Measurements from ENCODE around the gene ADGRD1.

Gene ADGRD1

DNA sequence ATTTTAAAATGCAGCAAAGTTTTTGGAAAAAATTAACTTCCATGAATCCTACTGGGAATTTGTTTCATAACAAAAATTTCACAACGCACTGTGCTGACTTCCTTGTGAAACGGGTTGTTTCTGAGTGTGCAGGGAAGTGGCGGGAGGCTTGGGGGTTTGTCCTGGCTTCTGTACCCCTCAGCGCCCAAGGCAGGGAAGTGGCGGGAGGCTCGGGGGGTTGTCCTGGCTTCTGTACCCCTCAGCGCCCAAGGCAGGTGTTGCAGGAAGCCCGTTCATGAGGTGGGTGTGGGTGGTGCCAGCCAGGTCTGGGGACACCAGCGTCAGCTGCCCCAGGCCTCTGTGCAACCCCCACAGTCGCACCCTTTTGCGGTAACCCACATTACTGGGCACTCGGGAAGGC, 25.1 kb downstream of the ADGRD1 start:
- in situ Hi-C loops (cut with MboI; ENCODE audit: low pct_unique_long_range_greater_than_20kb, low sequenced_read_pairs, unreplicated experiment): no loop called here
- DNase-seq (ENCODE audit: low spot score): no peak
- TF ChIP-seq, protein P1, sequence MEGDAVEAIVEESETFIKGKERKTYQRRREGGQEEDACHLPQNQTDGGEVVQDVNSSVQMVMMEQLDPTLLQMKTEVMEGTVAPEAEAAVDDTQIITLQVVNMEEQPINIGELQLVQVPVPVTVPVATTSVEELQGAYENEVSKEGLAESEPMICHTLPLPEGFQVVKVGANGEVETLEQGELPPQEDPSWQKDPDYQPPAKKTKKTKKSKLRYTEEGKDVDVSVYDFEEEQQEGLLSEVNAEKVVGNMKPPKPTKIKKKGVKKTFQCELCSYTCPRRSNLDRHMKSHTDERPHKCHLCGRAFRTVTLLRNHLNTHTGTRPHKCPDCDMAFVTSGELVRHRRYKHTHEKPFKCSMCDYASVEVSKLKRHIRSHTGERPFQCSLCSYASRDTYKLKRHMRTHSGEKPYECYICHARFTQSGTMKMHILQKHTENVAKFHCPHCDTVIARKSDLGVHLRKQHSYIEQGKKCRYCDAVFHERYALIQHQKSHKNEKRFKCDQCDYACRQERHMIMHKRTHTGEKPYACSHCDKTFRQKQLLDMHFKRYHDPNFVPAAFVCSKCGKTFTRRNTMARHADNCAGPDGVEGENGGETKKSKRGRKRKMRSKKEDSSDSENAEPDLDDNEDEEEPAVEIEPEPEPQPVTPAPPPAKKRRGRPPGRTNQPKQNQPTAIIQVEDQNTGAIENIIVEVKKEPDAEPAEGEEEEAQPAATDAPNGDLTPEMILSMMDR (IDR thresholded peaks at IDR 0.05; ENCODE audit: extremely low read depth, insufficient read depth, missing control alignments): no peak

DNA sequence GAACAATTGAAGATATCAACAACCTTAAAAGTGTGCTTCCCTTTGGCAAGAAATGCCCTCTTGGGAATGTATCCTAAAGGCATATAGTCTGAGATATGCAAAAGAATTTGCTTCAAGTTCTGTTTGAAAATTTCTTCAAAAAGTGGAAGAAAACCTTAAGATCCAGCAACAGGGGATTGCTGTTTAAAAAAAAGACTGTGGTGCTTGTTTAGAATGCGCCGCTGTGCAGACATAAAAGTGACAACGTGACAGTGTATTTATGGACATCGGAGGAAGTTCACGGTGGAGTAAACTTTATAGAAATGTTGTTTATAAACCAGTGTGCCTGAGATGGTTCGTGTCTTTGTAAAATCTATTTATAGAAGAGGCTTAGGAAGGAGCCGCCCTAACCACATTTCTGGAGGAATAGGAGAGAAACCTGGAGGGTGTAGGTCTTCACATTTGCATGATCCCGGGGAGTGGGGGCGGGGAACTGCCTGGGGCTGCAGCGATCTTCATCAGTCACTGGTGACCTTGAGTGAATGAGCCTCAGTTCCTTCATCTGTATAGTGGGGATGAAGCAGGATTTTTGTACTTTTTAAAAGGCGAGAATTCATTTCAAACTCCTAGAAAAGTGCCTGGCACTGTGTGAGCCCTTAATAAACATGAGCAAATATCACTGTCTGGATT, 27.5 kb downstream of the ADGRD1 start:
- TF ChIP-seq, protein P1 (IDR thresholded peaks at IDR 0.05; ENCODE audit: extremely low read depth, insufficient read depth, missing control alignments): no peak
- in situ Hi-C loops (cut with MboI; ENCODE audit: low pct_unique_long_range_greater_than_20kb, low sequenced_read_pairs, unreplicated experiment): no loop called here

DNA sequence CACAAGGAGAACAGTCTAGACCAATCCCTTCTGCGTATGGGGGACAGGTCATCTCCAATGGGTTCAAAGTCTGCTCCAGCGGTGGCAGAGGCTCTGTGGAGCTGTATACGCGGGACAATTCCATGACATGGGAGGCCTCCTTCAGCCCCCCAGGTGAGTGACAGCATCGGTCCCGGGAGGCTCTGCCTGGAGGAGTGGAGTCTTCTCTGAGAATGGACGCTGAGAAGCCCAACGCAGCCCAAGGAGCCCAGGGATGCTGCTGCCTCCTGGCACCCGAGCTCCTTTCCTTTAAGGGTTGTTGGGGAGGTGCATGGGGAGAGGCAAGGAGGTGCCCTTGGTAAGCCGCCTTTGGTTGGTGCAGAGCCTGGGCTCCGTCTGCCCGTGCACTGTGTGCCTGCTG, 28.2 kb downstream of the ADGRD1 start:
- no peak for DNase-seq (ENCODE audit: low spot score)
- TF ChIP-seq, protein P1 (IDR thresholded peaks at IDR 0.05; ENCODE audit: extremely low read depth, insufficient read depth, missing control alignments): no peak
- in situ Hi-C loops (cut with MboI; ENCODE audit: low pct_unique_long_range_greater_than_20kb, low sequenced_read_pairs, unreplicated experiment): no loop called here

More for the DNA sequence above, 27.5 kb downstream of the ADGRD1 start:
- no peak for DNase-seq (ENCODE audit: low spot score)

DNA sequence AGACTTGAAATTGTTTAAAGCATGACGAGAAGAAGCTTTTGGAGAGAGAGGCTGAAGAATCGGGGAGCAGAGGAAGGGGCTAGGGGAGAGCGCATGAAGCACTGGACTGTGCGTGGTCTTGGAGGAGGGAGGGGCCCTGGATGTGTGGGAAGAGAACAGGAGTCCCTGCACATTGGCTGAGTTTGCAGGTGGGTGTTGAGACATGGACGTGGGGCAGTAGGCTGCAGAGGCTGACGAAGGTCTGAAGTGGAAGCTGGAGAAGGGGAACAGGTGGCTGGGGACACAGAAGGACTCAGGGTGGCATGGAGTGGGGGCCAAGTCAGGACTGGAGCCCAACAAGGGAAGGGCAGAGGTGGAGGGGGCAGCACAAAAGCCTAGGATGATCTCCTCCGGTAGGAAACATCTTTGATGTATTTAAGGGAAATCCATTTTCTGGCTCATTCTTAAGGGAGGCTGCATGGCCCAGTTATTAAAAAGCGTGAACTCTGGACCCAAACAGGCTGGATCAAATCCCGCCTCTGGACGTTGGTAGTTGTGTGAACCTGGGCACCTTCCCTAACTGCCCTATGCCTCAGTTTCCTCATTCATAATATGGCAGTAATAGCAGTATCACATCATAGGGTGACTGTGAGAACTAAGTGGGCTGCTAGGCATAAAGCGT, 29.0 kb downstream of the ADGRD1 start:
- DNase-seq (ENCODE audit: low spot score): no peak
- in situ Hi-C loops (cut with MboI; ENCODE audit: low pct_unique_long_range_greater_than_20kb, low sequenced_read_pairs, unreplicated experiment): no loop called here
- TF ChIP-seq, protein P1 (IDR thresholded peaks at IDR 0.05; ENCODE audit: extremely low read depth, insufficient read depth, missing control alignments): no peak

DNA sequence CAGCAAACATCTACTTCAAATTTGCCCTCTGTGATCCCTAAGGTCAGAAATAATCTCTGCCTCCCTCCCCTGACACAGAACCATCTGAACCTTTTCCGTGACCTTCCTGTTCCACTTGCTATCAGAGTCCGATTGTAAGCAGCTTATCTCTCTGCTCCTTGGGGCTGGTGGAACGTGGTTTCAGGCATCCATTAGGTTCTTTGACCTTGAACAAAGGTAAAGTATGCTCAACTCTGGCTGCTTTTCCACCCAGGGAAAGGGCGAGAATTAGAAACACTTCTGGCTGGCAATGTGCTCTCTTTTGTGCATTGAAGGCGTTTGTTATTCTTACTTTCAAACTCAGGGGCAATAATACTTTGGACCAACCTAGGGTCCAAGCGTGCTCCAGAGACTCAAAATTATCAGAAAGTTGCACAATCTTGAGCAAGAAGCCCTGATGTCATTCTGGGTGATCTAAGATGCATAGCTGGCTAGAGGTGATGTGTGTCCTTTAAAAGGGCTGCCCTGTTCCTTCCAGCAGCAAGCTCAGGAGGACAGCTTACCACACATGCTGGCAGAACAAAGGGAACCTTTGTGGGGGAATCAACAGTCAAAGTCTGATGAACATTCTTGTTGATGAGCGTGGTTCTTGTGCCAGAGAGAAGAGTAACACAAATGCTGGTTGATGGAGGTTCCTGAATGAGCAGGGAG, 29.8 kb downstream of the ADGRD1 start:
- in situ Hi-C loops (cut with MboI; ENCODE audit: low pct_unique_long_range_greater_than_20kb, low sequenced_read_pairs, unreplicated experiment): no loop called here
- TF ChIP-seq, protein P1 (IDR thresholded peaks at IDR 0.05; ENCODE audit: extremely low read depth, insufficient read depth, missing control alignments): no peak
- DNase-seq (ENCODE audit: low spot score): no peak

DNA sequence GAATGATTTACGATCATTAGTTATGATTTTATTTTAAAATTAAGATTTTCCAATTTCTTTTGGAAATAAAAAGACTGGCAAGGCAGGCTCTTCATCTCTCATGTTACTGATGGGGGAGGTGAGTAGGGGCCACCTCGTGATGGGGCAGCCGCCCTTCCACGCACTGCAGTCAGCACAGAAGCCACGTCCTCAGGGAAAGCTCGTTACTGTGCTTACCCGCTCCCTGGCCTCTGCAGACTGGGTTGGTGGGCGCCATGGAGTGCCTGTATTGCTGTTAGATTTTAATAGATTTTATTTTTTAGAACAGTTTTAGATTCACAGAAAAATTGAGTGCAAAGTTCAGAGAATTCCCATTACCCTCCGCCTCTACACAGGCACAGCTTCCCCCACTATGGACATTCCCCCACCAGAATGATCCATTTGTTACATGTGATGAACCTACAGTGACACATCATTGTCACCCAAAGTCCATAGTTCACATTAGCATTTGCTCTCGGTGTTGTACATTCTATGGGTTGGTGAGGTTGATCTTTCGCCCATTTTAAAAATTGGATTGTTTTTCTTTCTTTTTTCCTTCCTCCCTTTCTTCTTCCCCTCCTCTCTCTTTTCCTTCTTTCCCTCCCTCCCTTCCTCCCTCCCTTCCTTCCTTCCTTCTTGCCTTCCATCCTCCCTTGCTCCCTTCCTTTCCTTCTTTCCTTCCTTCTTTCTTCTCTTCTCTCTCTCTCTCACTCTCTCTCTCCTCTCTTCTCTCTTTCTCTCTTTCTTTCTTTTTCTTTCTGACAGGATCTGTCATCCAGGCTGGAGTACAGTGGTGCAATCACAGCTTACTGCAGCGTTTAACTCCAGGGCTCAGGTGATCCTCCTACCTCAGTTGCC, 30.7 kb downstream of the ADGRD1 start:
- in situ Hi-C loops (cut with MboI; ENCODE audit: low pct_unique_long_range_greater_than_20kb, low sequenced_read_pairs, unreplicated experiment): no loop called here
- TF ChIP-seq, protein P1 (IDR thresholded peaks at IDR 0.05; ENCODE audit: extremely low read depth, insufficient read depth, missing control alignments): no peak
- DNase-seq (ENCODE audit: low spot score): no peak

All from GM13977 (cell line).